Activated naive CD4-positive, alpha-beta T cell treated with anti-CD3 and anti-CD28 coated beads, Interleukin-2, amount 50 U/mL, for 24 hours (primary cell): ENCODE results near the gene ZNF385B.
"Not testable (repeated sequence)": the region's sequence is repeated elsewhere in the genome, so short reads cannot be mapped to it uniquely, and the experiment has no call there.

Source experiments
- H3K27ac Mint-ChIP-seq: one replicate; pipeline ENCODE4 v1.8.0; 2021; ENCODE audit warnings: mild to moderate bottlenecking, mixed read lengths
- H3K27me3 Mint-ChIP-seq: one replicate; pipeline ENCODE4 v1.8.0; 2021; ENCODE audit warnings: mixed read lengths
- H3K36me3 Mint-ChIP-seq: one replicate; pipeline ENCODE4 v1.8.0; 2021; ENCODE audit warnings: mixed read lengths
- H3K4me1 Mint-ChIP-seq: one replicate; pipeline ENCODE4 v1.8.0; 2021; ENCODE audit warnings: mixed read lengths
- H3K4me3 Mint-ChIP-seq: one replicate; pipeline ENCODE4 v1.8.0; 2021; ENCODE audit warnings: mild to moderate bottlenecking, mixed read lengths
- H3K9me3 Mint-ChIP-seq: one replicate; pipeline ENCODE4 v1.8.0; 2021; ENCODE audit warnings: mixed read lengths

Gene ZNF385B

DNA sequence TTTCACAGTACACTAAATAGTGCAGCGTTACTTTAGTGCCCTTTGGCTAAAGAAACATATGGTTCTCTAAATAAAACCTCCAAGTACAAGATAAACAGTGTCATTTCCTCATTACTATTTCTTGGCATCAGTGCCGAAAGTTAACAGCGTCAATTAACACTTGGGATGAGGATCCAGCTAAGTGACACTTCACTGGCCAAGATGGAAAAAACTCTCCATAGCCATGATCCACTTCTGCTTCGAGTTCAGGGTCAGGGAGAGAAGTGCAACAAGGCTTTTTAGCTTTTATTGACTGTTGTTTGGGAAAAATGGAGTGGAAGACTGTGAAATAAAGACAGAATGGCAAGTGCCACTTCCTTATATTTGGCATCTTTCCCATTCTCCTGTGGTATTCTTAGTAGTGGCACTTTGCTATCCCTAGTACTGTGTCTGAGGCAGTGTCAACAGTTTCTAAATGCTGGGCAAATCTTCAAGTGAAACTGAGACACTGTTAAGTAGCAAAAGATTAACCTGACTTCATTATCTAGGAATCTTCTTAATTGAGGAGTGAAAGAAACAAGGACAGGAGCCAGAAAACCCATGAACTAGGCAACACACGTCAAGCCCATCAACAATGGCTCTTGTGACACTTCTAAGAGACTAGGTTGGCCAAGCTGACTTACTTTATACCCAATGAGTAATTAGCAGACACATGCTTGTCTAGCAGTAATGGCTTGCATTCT, 374.2 kb downstream of the ZNF385B start:
- H3K27ac Mint-ChIP-seq, result no peak overlapping the region
- H3K4me3 Mint-ChIP-seq, result no peak overlapping the region
- no peaks in the 10 kb centered on the region for H3K27me3 Mint-ChIP-seq
- no peaks in the 10 kb centered on the region for H3K4me1 Mint-ChIP-seq
- no peaks in the 10 kb centered on the region for H3K36me3 Mint-ChIP-seq
- H3K9me3 Mint-ChIP-seq, result no peaks in the 10 kb centered on the region

DNA sequence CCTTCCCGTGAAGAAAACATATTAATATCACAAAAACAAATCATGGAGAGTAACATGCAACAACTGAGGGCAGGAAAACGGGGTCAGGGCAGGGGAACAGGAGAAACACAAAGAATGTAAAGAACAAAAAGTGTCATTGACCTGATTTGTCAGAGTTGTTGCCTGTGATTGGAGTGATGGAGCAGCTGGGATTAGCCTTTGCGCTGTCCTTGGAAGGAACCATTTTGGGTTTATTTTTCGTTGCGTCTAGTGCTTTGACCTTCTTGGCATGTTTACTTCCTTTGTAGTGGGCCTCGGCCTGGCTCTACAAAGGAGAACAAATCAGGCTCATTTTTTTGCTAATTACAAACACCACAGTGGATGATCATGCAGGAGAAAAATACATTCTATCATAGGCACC, 378.3 kb downstream of the ZNF385B start:
- Mint-ChIP-seq H3K27me3 (peaks cover 4% of the 10 kb centered on the region), H3K27ac (no peak overlapping the region), H3K36me3 (no peaks in the 10 kb centered on the region), H3K9me3 (no peaks in the 10 kb centered on the region), H3K4me3 (no peak overlapping the region), H3K4me1 (no peaks in the 10 kb centered on the region)

DNA sequence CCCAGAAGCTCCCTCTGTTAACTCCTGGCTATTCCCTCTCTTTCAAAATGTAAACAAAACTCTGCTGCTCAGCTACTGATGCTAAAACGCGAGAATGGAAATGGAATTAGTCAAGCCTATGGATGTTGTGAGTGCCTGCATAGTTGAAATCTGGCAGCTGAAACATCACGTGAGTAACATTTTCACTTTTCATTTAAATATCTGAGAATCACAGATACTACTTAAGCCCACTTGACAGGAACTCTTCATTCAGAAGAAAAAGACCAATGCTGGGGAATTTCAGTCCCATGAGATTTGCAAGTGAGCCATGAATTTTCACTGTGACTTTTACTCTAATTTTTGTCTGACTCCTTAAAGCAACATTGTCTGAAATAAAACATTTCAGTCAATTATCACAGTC, 381.5 kb downstream of the ZNF385B start:
- Mint-ChIP-seq H3K27ac (no peak overlapping the region), H3K4me1 (no peaks in the 10 kb centered on the region), H3K36me3 (no peaks in the 10 kb centered on the region), H3K4me3 (no peak overlapping the region), H3K9me3 (no peaks in the 10 kb centered on the region), H3K27me3 (peaks cover 4% of the 10 kb centered on the region)

DNA sequence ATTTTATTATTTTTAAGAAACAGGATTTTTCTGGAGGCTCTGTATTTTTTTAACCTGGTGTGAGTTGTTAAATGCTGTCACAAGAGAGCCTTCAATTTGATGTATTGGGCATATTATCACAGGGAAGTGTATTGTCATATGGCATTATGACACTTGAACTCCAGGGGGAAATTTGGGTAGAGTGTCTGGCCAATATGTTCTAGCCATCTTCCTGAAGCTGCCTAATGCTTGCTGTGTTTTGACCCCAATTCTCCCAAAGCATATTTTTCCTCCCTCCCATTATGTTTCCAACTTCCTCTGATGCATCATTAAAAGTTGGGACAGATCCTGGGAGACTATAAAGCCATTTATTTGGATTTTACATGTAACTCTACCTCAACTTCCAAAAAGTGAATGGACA, 382.6 kb downstream of the ZNF385B start:
- Mint-ChIP-seq H3K4me1 (no peaks in the 10 kb centered on the region), H3K9me3 (no peaks in the 10 kb centered on the region), H3K27me3 (peaks cover 5% of the 10 kb centered on the region), H3K27ac (no peak overlapping the region), H3K4me3 (no peak overlapping the region), H3K36me3 (no peaks in the 10 kb centered on the region)

DNA sequence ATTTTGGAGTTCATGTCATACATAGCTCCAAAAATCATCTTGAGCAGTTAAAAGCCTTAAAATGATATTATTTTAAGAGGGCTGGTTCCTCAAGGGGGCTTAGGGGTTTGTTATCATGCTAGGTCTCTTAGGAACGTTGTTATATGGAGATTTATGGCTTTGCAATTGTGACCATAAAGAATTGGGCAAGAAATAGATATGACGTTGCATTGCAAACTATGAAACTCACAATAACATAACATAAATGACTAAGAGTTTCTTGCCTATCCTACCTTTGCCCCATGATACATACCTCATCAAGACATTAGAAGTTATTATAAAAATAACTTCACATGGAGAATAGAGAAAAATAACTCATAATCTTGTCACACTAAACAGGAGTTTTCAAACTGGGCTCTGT, 390.4 kb downstream of the ZNF385B start:
- Mint-ChIP-seq H3K4me3 (no peak overlapping the region), H3K4me1 (no peaks in the 10 kb centered on the region), H3K9me3 (no peaks in the 10 kb centered on the region), H3K27ac (no peak overlapping the region), H3K36me3 (no peaks in the 10 kb centered on the region), H3K27me3 (peaks cover 9% of the 10 kb centered on the region)

DNA sequence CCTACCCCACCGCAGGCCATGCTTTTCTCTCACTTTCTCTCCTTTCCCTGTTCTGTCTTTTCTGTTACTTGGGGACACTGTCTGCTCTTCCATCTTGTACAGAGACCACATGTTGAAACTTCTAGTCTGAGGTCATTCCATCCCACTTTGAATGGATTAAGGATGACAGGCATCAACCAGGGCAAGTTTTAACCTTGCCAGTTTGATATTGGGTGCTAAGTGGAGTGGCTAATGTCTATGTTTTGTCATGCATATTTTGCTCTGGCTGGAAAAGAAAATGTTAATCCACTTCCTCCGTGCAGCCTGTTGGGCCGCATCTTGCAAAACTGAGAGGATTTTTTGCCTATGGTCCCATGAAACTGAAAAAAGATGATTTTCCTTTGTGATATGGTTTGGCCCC, 391.3 kb downstream of the ZNF385B start:
- Mint-ChIP-seq H3K9me3 (peaks cover 5% of the 10 kb centered on the region), H3K27me3 (peaks cover 9% of the 10 kb centered on the region), H3K4me1 (no peaks in the 10 kb centered on the region), H3K36me3 (no peaks in the 10 kb centered on the region), H3K4me3 (no peak overlapping the region), H3K27ac (no peak overlapping the region)

DNA sequence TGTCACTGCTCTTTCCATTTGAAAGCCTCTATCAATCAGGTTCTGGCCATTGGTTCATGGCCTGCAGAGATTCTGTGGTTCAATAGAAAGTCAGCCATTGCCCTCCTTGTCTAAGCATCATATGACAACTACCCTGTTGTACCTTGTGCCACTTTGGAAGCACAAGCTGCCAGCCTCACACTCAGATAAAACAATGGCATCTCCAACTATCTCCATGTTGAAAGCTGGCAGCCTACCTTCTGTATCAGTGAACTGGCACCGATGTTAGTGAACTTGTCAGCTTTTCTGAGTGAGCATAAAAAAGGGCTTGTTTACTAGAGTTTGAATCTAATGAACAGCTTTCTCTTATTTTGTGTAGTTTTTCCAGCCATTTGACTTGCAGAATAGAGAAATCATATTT, 393.5 kb downstream of the ZNF385B start:
- Mint-ChIP-seq H3K4me3 (no peak overlapping the region), H3K9me3 (peaks cover 8% of the 10 kb centered on the region), H3K4me1 (no peaks in the 10 kb centered on the region), H3K27me3 (peaks cover 7% of the 10 kb centered on the region), H3K36me3 (no peaks in the 10 kb centered on the region), H3K27ac (no peak overlapping the region)

DNA sequence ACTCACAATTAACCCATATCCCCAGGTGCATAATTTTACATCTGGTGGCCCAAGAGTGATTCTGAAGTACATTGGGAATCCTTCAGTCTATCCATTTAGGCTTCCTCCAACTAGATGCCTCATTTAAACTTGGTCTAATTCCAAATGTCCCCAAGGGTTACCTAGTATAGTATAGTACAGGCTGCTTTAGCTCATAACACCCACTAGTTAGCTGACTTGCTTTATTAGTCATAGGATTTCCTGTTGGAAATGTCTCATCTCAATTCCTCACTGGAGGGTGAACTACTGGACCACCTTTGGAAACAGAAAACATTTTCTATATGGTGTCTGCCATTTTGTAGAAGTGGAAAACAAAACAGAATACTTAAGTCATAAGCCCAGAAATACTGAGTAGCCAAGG, 394.3 kb downstream of the ZNF385B start:
- Mint-ChIP-seq H3K4me3 (no peak overlapping the region), H3K27me3 (peaks cover 5% of the 10 kb centered on the region), H3K36me3 (no peaks in the 10 kb centered on the region), H3K27ac (no peak overlapping the region), H3K4me1 (no peaks in the 10 kb centered on the region), H3K9me3 (peaks cover 8% of the 10 kb centered on the region)

DNA sequence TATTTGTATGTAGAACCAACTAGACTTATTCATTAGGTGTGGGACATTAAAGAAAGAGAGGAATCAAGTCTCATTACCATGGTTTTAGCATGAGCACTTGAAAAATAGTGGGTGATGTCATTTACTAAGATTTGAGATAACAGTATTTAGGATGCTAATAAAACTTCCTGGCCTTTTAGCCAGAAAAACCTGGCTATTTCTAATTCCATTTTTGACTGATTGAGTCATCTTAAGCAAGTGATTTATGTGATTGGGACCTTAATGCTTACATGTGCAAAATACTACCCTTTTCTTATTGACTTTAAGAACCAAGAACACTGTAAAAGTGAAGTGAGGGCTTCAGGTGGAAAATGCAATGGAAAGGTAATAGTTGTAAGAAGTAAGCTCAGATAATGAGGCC, 400.0 kb downstream of the ZNF385B start:
- no peak overlapping the region for H3K27ac Mint-ChIP-seq

DNA sequence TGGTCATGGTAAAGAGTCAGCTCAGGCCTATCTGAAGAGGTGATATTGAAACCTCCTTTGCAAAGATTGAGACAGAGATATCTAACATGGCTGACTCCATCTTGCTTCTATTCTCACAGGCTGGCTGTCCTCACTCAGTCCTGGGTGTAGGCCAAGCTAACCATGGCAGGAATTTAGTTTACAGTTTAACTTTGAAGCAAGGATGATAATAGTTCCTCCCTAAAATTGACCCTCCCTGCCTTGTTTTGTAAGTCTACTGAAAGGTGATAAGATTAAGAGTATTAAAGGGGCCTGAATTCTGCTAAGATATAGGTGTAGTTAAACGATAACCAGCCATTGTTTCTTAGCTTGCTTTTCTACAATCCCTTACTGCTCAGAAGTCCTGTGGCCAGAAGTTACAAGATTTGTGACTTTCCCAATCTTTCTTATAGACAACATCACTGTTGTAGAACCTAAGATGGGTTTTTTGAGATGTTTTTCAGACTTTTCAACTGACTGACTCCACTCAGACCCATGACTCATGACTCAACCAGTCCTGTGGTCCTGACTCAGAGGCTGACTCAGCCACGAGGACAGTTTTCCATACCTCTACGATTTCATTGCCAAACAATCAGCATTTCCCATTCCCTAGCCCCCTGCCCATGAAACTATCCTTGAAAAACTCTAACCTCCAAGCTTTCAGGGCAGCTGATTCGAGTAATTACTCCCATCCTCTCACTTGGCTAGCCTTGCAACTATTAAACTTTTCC, 401.1 kb downstream of the ZNF385B start:
- H3K27ac Mint-ChIP-seq, result peak overlapping the region; percentile 12

More for the DNA sequence above, 400.0 kb downstream of the ZNF385B start:
- peaks cover 8% of the 10 kb centered on the region for H3K9me3 Mint-ChIP-seq
- no peaks in the 10 kb centered on the region for H3K4me1 Mint-ChIP-seq
- H3K27me3 Mint-ChIP-seq, result peaks cover 5% of the 10 kb centered on the region
- no peak overlapping the region for H3K4me3 Mint-ChIP-seq
- H3K36me3 Mint-ChIP-seq, result no peaks in the 10 kb centered on the region

DNA sequence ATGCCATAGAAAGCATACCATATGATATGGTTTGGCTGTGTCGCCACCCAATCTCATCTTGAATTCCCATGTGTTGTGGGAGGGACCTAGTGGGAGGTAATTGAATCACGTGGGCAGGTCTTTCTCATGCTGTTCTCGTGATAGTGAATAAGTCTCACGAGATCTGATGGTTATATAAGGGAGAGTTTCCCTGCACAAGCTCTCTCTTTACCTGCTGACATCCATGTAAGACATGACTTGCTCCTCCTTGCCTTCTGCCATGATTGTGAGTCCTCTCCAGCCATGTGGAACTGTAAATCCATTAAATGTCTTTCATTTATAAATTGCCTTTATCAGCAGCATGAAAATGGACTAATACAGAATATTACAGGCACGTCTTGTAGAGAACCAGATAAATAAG, 403.3 kb downstream of the ZNF385B start:
- not testable (repeated sequence) for H3K27me3 Mint-ChIP-seq, H3K4me1 Mint-ChIP-seq, H3K27ac Mint-ChIP-seq, H3K4me3 Mint-ChIP-seq, H3K36me3 Mint-ChIP-seq, H3K9me3 Mint-ChIP-seq

More for the DNA sequence above, 401.1 kb downstream of the ZNF385B start:
- Mint-ChIP-seq H3K4me3 (no peak overlapping the region), H3K36me3 (no peaks in the 10 kb centered on the region), H3K4me1 (no peaks in the 10 kb centered on the region), H3K27me3 (peaks cover 2% of the 10 kb centered on the region), H3K9me3 (peaks cover 5% of the 10 kb centered on the region)

DNA sequence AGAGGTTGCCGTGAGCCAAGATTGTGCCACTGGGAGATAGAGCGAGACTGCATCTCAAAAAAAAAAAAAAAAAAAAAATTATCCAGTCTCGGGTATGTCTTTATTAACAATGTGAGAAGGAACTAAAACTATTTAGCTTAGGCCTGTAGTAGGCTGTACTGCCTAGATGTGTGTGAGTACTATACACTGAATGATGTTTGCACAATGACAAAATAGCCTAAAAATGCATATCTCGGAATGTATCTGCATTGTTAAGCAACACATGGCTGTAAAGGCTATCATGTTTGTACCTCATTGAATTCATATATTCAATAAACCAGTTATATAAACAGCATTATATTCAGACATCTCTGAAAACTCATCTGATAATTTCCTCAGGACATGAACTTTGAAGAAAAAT, 405.6 kb downstream of the ZNF385B start:
- Mint-ChIP-seq H3K36me3 (no peaks in the 10 kb centered on the region), H3K9me3 (no peaks in the 10 kb centered on the region), H3K4me3 (no peak overlapping the region), H3K27ac (no peak overlapping the region), H3K27me3 (no peaks in the 10 kb centered on the region), H3K4me1 (no peaks in the 10 kb centered on the region)

DNA sequence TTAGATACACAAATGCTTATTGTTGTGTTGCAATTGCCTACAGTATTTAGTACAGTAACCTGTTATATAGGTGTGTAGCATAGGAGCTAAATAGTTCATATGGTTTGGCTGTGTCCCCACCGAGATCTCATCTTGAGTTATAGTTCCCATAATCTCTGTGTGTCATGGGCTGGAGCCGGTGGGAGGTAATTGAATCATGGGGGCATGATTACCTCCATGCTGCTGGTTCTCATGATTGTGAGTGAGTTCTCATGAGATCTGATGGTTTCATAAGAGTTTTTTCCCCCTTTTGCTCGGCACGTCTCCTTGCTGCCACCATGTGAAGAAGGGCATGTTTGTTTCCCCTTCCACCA, 406.3 kb downstream of the ZNF385B start:
- Mint-ChIP-seq H3K4me3 (no peak overlapping the region), H3K27ac (no peak overlapping the region), H3K9me3 (no peaks in the 10 kb centered on the region), H3K4me1 (no peaks in the 10 kb centered on the region), H3K36me3 (no peaks in the 10 kb centered on the region), H3K27me3 (no peaks in the 10 kb centered on the region)

DNA sequence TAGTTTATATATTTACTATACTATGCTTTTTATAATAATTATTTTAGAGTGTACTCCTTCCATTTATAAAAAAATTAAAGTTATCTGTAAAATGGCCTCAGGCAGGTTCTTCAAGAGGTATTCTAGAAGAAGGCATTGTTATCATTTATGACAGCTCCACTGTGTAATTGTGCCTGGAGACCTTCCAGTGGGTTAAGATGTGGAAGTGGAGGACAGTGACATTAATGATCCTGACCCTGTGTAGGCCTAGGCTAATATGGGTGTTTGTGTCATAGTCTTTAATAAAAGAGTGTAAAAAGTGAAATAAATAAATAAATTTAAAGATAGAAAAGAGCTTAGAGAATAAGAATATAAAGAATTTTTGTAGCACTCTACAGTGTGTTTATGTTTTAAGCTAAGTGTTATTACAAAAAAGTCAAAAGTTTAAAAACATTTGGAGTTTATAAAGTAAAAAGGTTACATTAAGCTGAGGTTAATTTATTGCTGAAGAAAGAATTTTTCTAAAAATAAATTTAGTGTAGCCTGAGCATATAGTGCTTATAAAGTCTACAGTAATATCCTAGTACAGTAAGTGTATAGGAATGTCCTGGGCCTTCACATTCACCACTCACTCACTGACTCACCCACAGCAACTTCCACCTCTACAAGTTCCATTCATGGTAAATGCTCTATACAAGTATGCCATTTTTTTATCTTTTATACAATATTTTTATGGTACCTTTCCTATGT, 406.8 kb downstream of the ZNF385B start:
- no peaks in the 10 kb centered on the region for H3K4me1 Mint-ChIP-seq
- H3K9me3 Mint-ChIP-seq, result no peaks in the 10 kb centered on the region
- no peak overlapping the region for H3K4me3 Mint-ChIP-seq
- no peaks in the 10 kb centered on the region for H3K36me3 Mint-ChIP-seq
- no peak overlapping the region for H3K27ac Mint-ChIP-seq
- no peaks in the 10 kb centered on the region for H3K27me3 Mint-ChIP-seq

DNA sequence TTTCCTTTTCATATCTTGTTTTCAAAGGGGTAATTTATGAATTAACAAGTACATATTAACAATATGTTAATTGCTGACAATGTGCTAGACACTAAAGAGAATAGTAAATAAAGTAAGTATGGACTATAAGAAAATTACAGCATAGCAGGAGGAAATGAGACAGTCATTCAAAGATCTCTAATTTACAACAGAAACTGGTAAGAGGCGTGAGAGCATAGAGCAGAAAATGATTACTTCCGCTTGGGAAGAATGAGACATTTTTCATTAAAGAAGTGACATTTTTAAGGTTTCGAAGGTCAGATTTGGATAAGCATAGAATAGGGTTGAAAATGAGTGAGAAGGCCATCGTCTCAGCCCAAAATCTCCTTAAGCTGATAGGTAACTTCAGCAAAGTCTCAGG, 412.4 kb downstream of the ZNF385B start:
- H3K27ac Mint-ChIP-seq, result no peak overlapping the region
- H3K9me3 Mint-ChIP-seq, result no peaks in the 10 kb centered on the region
- peaks cover 2% of the 10 kb centered on the region for H3K27me3 Mint-ChIP-seq
- no peak overlapping the region for H3K4me3 Mint-ChIP-seq
- H3K4me1 Mint-ChIP-seq, result no peaks in the 10 kb centered on the region
- H3K36me3 Mint-ChIP-seq, result no peaks in the 10 kb centered on the region

DNA sequence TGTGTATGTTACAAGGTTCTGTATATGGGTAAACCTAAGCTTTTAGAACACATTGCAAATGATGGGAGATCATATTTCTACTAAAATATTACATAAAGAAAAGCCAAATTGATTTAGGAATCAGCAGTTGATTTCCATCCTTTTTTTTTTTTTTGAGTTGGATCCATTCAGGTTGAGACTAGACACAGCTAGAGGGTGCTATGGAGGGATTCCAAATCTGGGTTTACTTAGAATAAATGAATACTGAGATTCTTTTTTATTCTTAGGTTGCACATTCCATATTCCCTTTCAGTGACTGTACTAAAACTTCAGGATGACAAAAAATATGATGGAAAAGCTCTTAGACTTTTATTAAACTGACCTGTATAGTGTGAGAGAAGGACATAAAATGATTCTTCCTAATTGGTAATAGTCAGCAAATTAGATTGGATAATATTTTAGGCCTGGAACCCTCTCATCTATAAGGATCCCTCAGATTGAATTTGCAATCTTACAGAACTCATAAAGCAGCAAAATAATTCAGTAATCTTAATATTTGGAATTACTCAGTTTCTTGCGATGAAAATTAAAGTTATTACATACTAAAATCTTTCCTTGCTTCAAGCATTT, 413.5 kb downstream of the ZNF385B start:
- Mint-ChIP-seq H3K27me3 (peaks cover 2% of the 10 kb centered on the region), H3K4me1 (no peaks in the 10 kb centered on the region), H3K4me3 (no peak overlapping the region), H3K36me3 (no peaks in the 10 kb centered on the region), H3K9me3 (no peaks in the 10 kb centered on the region), H3K27ac (no peak overlapping the region)
